Measurements from ENCODE around the gene OR52B2.
"Not testable (repeated sequence)": the region's sequence is repeated elsewhere in the genome, so short reads cannot be mapped to it uniquely, and the experiment has no call there.

Gene OR52B2

GRCh38 chr11:6175440-6175839 lies 5.3 kb upstream of the OR52B2 start:
- no peak for TF ChIP-seq CTCF (IDR thresholded peaks at IDR 0.05; ENCODE audit: low read depth, low read length, missing control alignments)
- H3K4me3 ChIP-seq (replicated peaks; ENCODE audit: low read depth, low read length): no peak overlapping the region
- no peak for DNase-seq (ENCODE audit: extremely low read depth, low read depth)

- TF ChIP-seq CTCF (IDR thresholded peaks at IDR 0.05; ENCODE audit: low read depth, low read length, missing control alignments): no peak
These were observed 13.3 kb downstream of the OR52B2 start for GRCh38 chr11:6156628-6157359.

GRCh38 chr11:6152126-6152525 lies 18.0 kb downstream of the OR52B2 start:
- no peak overlapping the region for H3K4me3 ChIP-seq (replicated peaks; ENCODE audit: low read depth, low read length)
- no peak for DNase-seq (ENCODE audit: extremely low read depth, low read depth)
- no peak for TF ChIP-seq CTCF (IDR thresholded peaks at IDR 0.05; ENCODE audit: low read depth, low read length, missing control alignments)

More at GRCh38 chr11:6156628-6157359, 13.3 kb downstream of the OR52B2 start:
- DNase-seq (ENCODE audit: extremely low read depth, low read depth): no peak
- no peak overlapping the region for H3K4me3 ChIP-seq (replicated peaks; ENCODE audit: low read depth, low read length)

GRCh38 chr11:6151117-6151516 lies 19.0 kb downstream of the OR52B2 start:
- no peak for DNase-seq (ENCODE audit: extremely low read depth, low read depth)
- no peak for TF ChIP-seq CTCF (IDR thresholded peaks at IDR 0.05; ENCODE audit: low read depth, low read length, missing control alignments)
- no peak overlapping the region for H3K4me3 ChIP-seq (replicated peaks; ENCODE audit: low read depth, low read length)

- not testable (repeated sequence) for H3K4me3 ChIP-seq (replicated peaks; ENCODE audit: low read depth, low read length); DNase-seq (ENCODE audit: extremely low read depth, low read depth)
These were observed 26.4 kb downstream of the OR52B2 start for GRCh38 chr11:6143737-6144136.

- no peak overlapping the region for H3K4me3 ChIP-seq (replicated peaks; ENCODE audit: low read depth, low read length)
- DNase-seq (ENCODE audit: extremely low read depth, low read depth): no peak
- TF ChIP-seq CTCF (IDR thresholded peaks at IDR 0.05; ENCODE audit: low read depth, low read length, missing control alignments): no peak
These were observed 27.2 kb downstream of the OR52B2 start for GRCh38 chr11:6142936-6143335.

GRCh38 chr11:6135936-6136335 lies 34.2 kb downstream of the OR52B2 start:
- H3K4me3 ChIP-seq (replicated peaks; ENCODE audit: low read depth, low read length); DNase-seq (ENCODE audit: extremely low read depth, low read depth): not testable (repeated sequence)

GRCh38 chr11:6132431-6132830 lies 37.7 kb downstream of the OR52B2 start:
- TF ChIP-seq CTCF (IDR thresholded peaks at IDR 0.05; ENCODE audit: low read depth, low read length, missing control alignments): no peak
- no peak for DNase-seq (ENCODE audit: extremely low read depth, low read depth)
- no peak overlapping the region for H3K4me3 ChIP-seq (replicated peaks; ENCODE audit: low read depth, low read length)

Data from HFF-Myc (cell line).